VCaP (cell line): ENCODE measurements around the gene GRB14.
"Not testable (repeated sequence)": the region's sequence is repeated elsewhere in the genome, so short reads cannot be mapped to it uniquely, and the experiment has no call there.

Experiments
- H3K27ac ChIP-seq: fragments of 450-650 bp; 2 replicates; pipeline ENCODE4 v1.5.1; 2017
- TF ChIP-seq, protein P1 (sequence below): fragments of 450-650 bp; conservative IDR thresholded peaks from 2 replicates; pipeline ENCODE4 v1.5.1; 2017; ENCODE audit warnings: mild to moderate bottlenecking, moderate library complexity

GRB14 gene

GRCh38 chr2:164657129-164657528 lies 35.8 kb upstream of the GRB14 start:
- TF ChIP-seq, protein P1, sequence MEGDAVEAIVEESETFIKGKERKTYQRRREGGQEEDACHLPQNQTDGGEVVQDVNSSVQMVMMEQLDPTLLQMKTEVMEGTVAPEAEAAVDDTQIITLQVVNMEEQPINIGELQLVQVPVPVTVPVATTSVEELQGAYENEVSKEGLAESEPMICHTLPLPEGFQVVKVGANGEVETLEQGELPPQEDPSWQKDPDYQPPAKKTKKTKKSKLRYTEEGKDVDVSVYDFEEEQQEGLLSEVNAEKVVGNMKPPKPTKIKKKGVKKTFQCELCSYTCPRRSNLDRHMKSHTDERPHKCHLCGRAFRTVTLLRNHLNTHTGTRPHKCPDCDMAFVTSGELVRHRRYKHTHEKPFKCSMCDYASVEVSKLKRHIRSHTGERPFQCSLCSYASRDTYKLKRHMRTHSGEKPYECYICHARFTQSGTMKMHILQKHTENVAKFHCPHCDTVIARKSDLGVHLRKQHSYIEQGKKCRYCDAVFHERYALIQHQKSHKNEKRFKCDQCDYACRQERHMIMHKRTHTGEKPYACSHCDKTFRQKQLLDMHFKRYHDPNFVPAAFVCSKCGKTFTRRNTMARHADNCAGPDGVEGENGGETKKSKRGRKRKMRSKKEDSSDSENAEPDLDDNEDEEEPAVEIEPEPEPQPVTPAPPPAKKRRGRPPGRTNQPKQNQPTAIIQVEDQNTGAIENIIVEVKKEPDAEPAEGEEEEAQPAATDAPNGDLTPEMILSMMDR: no peak
- H3K27ac ChIP-seq: no peak overlapping the region

- H3K27ac ChIP-seq: no peak overlapping the region
- TF ChIP-seq, protein P1: no peak; the same call in 1 of the 2 replicates
These were observed 34.5 kb upstream of the GRB14 start for GRCh38 chr2:164655750-164656149.

DNA sequence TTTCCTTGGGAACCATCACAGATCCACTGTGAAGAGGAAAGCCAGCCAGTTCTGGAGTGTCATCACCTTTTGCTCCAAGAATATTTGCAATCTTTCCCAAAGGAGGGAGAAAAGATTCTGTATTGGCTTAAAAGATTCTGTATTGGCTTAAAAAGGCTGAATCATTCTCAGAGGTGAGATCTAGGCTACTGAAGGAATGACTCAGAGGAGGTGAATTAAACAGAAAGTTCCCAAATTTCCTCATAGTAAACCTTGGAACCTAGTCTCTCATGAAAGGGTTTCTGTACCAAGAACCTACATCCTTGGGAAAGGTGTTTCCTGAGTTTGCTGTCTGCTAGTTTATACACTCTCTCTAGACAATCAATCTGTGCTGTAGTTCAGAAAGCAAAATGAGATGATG lies 34.1 kb upstream of the GRB14 start:
- TF ChIP-seq, protein P1: no peak
- no peak overlapping the region for H3K27ac ChIP-seq

- H3K27ac ChIP-seq: no peak overlapping the region
- TF ChIP-seq, protein P1: no peak
These were observed 30.1 kb upstream of the GRB14 start for GRCh38 chr2:164651361-164651760.

DNA sequence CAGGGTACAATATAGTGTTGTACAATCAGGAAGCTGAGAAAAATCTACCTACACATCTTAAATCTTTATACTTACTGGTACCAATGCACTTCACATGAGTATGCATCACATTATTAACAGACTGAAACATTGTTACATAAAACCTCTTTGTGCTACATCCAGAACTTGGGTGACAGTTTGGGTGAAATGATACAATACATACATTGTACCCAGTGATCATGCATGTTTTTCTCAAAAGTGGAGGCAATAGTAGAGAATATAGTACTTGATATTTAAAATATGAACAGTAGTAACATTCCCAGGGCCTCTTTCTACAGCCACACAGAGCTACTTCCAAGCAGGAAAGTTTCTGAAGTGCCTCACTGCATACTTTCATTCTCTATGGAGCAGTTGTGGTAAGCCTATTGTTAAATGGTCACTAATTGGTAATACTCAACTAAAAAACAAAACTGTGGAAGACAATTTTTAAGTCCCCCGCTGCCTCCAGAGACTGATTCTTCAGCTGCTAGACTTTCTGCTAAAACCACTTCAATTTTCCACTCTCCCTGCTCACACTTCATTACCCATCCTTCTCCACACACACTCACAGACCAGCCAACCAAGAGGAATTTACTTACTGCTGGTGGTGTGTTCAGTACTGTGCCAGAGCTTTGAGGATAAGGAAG lies 22.9 kb upstream of the GRB14 start:
- TF ChIP-seq, protein P1: no peak
- H3K27ac ChIP-seq: no peak overlapping the region

- TF ChIP-seq, protein P1: no peak
- H3K27ac ChIP-seq: no peak overlapping the region
These were observed 21.8 kb upstream of the GRB14 start for GRCh38 chr2:164642946-164643555.

DNA sequence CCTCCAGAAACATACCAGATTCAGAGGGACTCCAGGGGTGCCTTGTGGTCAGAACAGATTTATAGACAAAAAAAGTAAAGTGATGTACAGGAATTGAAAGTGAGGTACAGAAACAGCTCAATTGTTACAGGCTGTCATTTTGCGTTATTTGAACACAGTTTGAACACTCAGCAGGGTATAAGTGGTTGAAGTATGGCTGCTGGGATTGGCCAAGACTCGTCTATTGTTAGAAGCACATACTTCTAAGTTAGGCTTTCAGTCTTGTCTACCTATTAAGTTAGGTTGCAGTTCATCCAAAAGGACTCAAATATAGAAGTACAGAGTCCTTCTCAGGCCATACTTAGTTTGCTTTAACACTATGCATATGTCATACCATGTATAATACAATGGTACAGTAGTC lies 21.0 kb upstream of the GRB14 start:
- TF ChIP-seq, protein P1: no peak

DNA sequence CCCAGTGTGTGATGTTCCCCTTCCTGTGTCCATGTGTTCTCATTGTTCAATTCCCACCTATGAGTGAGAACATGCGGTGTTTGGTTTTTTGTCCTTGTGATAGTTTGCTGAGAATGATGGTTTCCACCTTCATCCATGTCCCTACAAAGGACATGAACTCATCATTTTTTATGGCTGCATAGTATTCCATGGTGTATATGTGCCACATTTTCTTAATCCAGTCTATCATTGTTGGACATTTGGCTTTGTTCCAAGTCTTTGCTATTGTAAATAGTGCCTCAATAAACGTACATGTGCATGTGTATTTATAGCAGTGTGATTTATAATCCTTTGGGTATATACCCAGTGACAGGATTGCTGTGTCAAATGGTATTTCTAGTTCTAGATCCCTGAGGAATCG lies 7.0 kb upstream of the GRB14 start:
- not testable (repeated sequence) for H3K27ac ChIP-seq

More for the DNA sequence above, 21.0 kb upstream of the GRB14 start:
- no peak overlapping the region for H3K27ac ChIP-seq
